Measurements from ENCODE around the gene ZNRF1.

The ZNRF1 gene

GRCh38 chr16:75028544-75029135 lies 29.8 kb downstream of the ZNRF1 start:
- no peak for DNase-seq

- no peak for DNase-seq
Observed at GRCh38 chr16:75029854-75030253, 31.0 kb downstream of the ZNRF1 start.

GRCh38 chr16:75032655-75033054 lies 33.8 kb downstream of the ZNRF1 start:
- DNase-seq, result no peak

GRCh38 chr16:75035410-75035968 lies 36.7 kb downstream of the ZNRF1 start:
- no peak for DNase-seq

- DNase-seq, result no peak
Observed at GRCh38 chr16:75038036-75038858, 39.4 kb downstream of the ZNRF1 start.

GRCh38 chr16:75039941-75040340 lies 41.1 kb downstream of the ZNRF1 start:
- no peak for DNase-seq

- no peak for DNase-seq
Observed at GRCh38 chr16:75042426-75043174, 43.8 kb downstream of the ZNRF1 start.

- DNase-seq, result no peak
Observed at GRCh38 chr16:75043175-75043895, 44.5 kb downstream of the ZNRF1 start.

- DNase-seq, result no peak
Observed at GRCh38 chr16:75044800-75045361, 46.1 kb downstream of the ZNRF1 start.

GRCh38 chr16:75045424-75045823 lies 46.6 kb downstream of the ZNRF1 start:
- no peak for DNase-seq

GRCh38 chr16:75048054-75048453 lies 49.2 kb downstream of the ZNRF1 start:
- DNase-seq, result no peak

- no peak for DNase-seq
Observed at GRCh38 chr16:75048530-75048929, 49.7 kb downstream of the ZNRF1 start.

GRCh38 chr16:75052481-75053202 lies 53.8 kb downstream of the ZNRF1 start:
- no peak for DNase-seq

- no peak for DNase-seq
Observed at GRCh38 chr16:75053791-75054555, 55.1 kb downstream of the ZNRF1 start.

- DNase-seq, result no peak
Observed at GRCh38 chr16:75054556-75054947, 55.7 kb downstream of the ZNRF1 start.

- DNase-seq, result no peak
Observed at GRCh38 chr16:75058806-75059205, 60.0 kb downstream of the ZNRF1 start.

- no peak for DNase-seq
Observed at GRCh38 chr16:75059411-75059810, 60.6 kb downstream of the ZNRF1 start.

GRCh38 chr16:75060723-75061122 lies 61.9 kb downstream of the ZNRF1 start:
- no peak for DNase-seq

- no peak for DNase-seq
Observed at GRCh38 chr16:75061669-75062068, 62.8 kb downstream of the ZNRF1 start.

- no peak for DNase-seq
Observed at GRCh38 chr16:75062135-75062975, 63.5 kb downstream of the ZNRF1 start.
